Thyroid gland (tissue), 4 donors: ENCODE results near the gene CGGBP1.

Experiments used
- POLR2A ChIP-seq, 2 donors: fragments of 450-650 bp; IDR thresholded peaks; one replicate each; pipeline ENCODE4 v1.6.1; 2017; ENCODE audit warnings: antibody characterized with exemption in 2 of 2, mild to moderate bottlenecking in 2 of 2, moderate library complexity in 1 of 2
- TF ChIP-seq, protein P1 (sequence below), 6 experiments: fragments of 200-600 bp in 3 of 6; fragments of 450-650 bp in 3 of 6; sonication (generic) in 3 of 6; IDR thresholded peaks; one replicate each; pipeline ENCODE4 v1.5.1; 2016 to 2019; ENCODE audit warnings: antibody characterized with exemption in 6 of 6, mild to moderate bottlenecking in 2 of 6, inconsistent platforms in 1 of 6, moderate library complexity in 1 of 6

DNA sequence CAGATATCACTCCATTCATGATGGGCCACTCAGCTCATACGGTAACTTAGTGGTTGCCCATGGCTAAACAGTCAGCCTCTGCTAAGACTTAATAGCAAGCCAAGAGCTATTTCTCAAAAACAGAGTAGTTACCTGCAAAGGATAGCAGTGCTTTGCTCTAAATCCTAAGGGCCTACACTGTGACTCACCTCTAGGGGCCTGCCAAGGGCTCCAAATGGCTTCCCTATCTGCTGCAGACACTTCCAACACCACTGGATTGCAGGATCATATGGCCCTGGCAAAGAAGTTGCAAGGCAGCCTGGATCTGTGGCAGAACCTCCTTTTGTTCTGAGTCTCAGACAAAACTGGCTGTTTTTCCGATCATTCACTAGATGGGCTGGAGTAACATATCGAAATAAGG is 17.8 kb downstream of the CGGBP1 start:
- TF ChIP-seq, protein P1, sequence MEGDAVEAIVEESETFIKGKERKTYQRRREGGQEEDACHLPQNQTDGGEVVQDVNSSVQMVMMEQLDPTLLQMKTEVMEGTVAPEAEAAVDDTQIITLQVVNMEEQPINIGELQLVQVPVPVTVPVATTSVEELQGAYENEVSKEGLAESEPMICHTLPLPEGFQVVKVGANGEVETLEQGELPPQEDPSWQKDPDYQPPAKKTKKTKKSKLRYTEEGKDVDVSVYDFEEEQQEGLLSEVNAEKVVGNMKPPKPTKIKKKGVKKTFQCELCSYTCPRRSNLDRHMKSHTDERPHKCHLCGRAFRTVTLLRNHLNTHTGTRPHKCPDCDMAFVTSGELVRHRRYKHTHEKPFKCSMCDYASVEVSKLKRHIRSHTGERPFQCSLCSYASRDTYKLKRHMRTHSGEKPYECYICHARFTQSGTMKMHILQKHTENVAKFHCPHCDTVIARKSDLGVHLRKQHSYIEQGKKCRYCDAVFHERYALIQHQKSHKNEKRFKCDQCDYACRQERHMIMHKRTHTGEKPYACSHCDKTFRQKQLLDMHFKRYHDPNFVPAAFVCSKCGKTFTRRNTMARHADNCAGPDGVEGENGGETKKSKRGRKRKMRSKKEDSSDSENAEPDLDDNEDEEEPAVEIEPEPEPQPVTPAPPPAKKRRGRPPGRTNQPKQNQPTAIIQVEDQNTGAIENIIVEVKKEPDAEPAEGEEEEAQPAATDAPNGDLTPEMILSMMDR (IDR thresholded peaks at IDR 0.05), result no peak
- TF ChIP-seq POLR2A (IDR thresholded peaks at IDR 0.05), result no peak
